ENCODE measurements around the gene PTTG2. TPM values are rescaled to one million over a fixed set of nuclear protein-coding genes. Genes with fewer than 3 reads are reported as not detected.

PTTG2 gene
- total RNA-seq, 3 donors from 2014 or later = 0.77 to 2.5 TPM; not detected in 1

DNA sequence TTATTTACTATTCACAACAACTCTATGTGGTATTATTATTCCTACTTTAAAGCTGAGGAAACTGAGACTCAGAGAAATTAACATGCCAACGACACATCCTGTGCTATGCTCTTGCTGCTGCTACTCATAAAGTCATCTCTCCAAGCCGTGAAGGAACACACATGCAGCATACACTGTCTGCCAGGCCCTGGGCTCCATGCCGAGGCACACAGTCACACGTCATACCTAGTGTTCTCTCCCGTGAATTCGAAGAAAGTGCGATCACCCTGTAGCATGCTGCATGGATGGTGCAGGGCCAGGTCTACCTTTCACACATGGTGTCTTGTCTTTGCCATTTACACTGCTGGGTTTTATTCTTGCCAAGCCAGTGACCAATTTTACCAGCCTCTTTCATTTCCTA, 35.3 kb upstream of the PTTG2 start:
- no peak for TF ChIP-seq CTCF (IDR thresholded peaks at IDR 0.05)
- Histone ChIP-seq H3K4me1 (ENCODE audit: low read depth) (no peaks in the 10 kb centered on the region), H3K36me3 (ENCODE audit: low read depth) (no peaks in the 10 kb centered on the region), H3K9me3 (no peaks in the 10 kb centered on the region), H3K4me3 (no peak overlapping the region)
- intact Hi-C loops (cut with DNase I, micrococcal nuclease) = no loop called here
- ATAC-seq = no peak
- no peak for DNase-seq

GRCh38 chr4:37927434-37927833, 32.8 kb upstream of the PTTG2 start:
- TF ChIP-seq CTCF (IDR thresholded peaks at IDR 0.05) = no peak
- no peaks in the 10 kb centered on the region for H3K4me1 ChIP-seq (ENCODE audit: low read depth)
- no peaks in the 10 kb centered on the region for H3K36me3 ChIP-seq (ENCODE audit: low read depth)
- no peaks in the 10 kb centered on the region for H3K9me3 ChIP-seq
- ATAC-seq (no peak), DNase-seq (no peak)
- intact Hi-C loops (cut with DNase I, micrococcal nuclease) = no loop called here
- H3K4me3 ChIP-seq = no peak overlapping the region

GRCh38 chr4:37928426-37929416, 31.5 kb upstream of the PTTG2 start:
- DNase-seq = no peak
- H3K4me1 ChIP-seq (ENCODE audit: low read depth) = no peaks in the 10 kb centered on the region

DNA sequence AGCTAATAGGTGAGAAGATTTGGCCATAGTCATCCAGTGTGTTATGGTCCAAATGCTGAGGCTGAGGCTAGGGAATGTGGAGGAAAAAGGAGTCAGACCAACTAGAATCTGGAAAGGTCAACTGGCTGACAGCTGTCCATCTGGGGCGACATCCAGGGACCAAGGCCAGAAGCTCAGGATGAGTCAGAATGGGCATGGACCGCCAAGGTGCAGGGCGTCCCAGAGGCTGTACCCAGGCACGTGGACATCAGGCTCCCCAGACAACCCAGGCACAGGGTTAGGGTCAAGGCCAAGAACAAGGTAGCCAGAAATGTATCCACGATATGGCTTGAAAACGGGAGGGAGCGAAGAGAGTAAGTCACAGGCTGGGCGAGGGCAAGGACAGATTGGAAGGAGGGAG, 26.1 kb upstream of the PTTG2 start:
- Histone ChIP-seq H3K36me3 (ENCODE audit: low read depth) (no peaks in the 10 kb centered on the region), H3K4me1 (ENCODE audit: low read depth) (no peaks in the 10 kb centered on the region), H3K4me3 (no peak overlapping the region), H3K9me3 (no peaks in the 10 kb centered on the region)
- DNase-seq (no peak), ATAC-seq (no peak)
- intact Hi-C loops (cut with DNase I, micrococcal nuclease) = no loop called here
- no peak for TF ChIP-seq CTCF (IDR thresholded peaks at IDR 0.05)

More at GRCh38 chr4:37928426-37929416, 31.5 kb upstream of the PTTG2 start:
- no peak for TF ChIP-seq CTCF (IDR thresholded peaks at IDR 0.05)
- intact Hi-C loops (cut with DNase I, micrococcal nuclease) = no loop called here
- H3K4me3 ChIP-seq = no peak overlapping the region
- ATAC-seq = no peak
- H3K9me3 ChIP-seq = no peaks in the 10 kb centered on the region
- no peaks in the 10 kb centered on the region for H3K36me3 ChIP-seq (ENCODE audit: low read depth)

DNA sequence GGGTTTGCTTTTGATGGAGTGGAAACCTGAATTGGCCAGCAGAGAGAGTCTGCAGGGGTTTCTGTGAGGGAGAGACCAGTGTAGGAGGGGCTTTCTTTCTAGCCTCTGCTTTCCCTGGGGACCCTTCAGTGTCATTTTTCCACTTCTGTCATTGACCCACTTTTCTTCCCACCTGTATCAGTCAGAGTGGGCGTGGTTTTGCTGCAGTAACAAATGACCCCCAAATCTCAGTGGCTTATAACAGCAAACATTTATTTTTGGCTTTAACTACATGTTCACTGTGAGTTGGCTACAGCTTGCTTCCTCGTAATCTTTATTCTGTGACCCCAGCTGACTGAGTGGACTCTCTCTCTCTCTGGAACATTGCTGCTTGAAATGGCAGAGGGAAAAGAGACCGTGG, 25.6 kb upstream of the PTTG2 start:
- ATAC-seq (no peak), DNase-seq (no peak)
- H3K9me3 ChIP-seq = no peaks in the 10 kb centered on the region
- TF ChIP-seq CTCF (IDR thresholded peaks at IDR 0.05) = no peak
- no peak overlapping the region for H3K4me3 ChIP-seq
- intact Hi-C loops (cut with DNase I, micrococcal nuclease) = no loop called here
- H3K4me1 ChIP-seq (ENCODE audit: low read depth) = no peaks in the 10 kb centered on the region
- no peaks in the 10 kb centered on the region for H3K36me3 ChIP-seq (ENCODE audit: low read depth)
